ENCODE data around the gene KIR3DL2.
"Not testable (repeated sequence)": the region's sequence is repeated elsewhere in the genome, so short reads cannot be mapped to it uniquely, and the experiment has no call there.

The KIR3DL2 gene

DNA sequence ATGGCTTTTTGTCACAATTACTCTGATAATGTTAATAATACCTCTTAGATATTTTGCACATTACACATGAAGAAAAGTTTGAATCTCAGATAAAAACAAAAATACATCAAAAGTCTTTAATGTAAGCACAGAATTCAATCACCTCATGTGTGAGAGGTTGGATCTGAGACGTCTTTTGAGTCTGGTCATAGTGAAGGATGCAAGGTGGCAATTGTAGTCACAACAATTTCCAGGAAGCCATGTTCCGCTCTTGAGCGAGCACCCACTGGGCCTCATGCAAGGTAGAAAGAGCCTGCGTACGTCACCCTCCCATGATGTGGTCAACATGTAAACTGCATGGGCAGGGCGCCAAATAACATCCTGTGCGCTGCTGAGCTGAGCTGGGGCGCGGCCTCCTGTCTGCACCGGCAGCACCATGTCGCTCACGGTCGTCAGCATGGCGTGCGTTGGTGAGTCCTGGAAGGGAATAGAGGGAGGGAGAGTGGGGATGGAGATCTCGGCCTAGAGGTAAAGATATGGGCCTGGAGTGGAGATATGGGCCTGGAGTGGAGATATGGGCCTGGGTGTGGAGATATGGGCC lies at the start of gene KIR3DL2:
Gene KIR3DL2 (plus strand): TSS at position 383 of the 580 bp plus-strand sequence. CDS start 33 bp downstream, at position 416.
- in situ Hi-C loops (cut with MboI; ENCODE audit: low sequenced_read_pairs) = not testable (repeated sequence)

DNA sequence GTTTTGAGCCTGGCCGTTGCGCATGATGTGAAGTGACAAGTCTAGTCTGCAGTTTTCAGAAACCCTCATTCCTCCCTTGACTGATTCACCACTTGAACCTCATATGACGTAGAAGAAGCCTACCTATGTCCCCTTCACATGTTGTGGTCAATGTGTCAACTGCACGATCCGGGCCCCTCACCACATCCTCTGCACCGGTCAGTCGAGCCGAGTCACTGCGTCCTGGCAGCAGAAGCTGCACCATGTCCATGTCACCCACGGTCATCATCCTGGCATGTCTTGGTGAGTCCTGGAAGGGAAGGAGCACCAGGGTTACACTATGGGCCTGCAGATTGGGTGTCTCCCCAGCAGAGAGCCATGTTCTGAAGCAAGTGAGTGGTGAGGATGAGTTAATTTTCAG lies 46.8 kb upstream of the KIR3DL2 start, which contains the start of gene KIR2DL4:
Gene KIR2DL4 (plus strand): TSS at position 201 of the 400 bp plus-strand sequence. CDS start 42 bp downstream, at position 243.
- in situ Hi-C loops (cut with MboI; ENCODE audit: low sequenced_read_pairs) = no loop called here

DNA sequence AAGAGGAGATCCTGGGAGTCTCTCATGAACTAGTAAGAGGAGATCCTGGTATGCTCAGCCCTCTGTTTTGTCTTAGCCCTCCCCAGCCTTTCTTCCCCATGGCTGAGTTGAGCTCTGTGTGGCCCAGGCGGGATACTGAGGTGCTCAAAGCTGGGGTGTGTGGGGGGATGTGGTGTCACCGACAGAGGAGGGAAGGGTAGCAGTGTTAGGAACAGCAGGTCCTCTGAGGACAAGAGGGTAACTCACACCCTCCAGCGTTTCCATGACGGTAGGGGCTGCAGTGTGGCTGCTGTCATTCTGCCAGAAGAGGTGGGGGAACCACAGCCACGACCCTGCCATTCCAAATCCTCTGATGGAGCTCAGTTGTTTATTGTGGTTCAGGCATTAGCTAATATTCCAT lies 46.1 kb upstream of the KIR3DL2 start:
- in situ Hi-C loops (cut with MboI; ENCODE audit: low sequenced_read_pairs) = no loop called here

DNA sequence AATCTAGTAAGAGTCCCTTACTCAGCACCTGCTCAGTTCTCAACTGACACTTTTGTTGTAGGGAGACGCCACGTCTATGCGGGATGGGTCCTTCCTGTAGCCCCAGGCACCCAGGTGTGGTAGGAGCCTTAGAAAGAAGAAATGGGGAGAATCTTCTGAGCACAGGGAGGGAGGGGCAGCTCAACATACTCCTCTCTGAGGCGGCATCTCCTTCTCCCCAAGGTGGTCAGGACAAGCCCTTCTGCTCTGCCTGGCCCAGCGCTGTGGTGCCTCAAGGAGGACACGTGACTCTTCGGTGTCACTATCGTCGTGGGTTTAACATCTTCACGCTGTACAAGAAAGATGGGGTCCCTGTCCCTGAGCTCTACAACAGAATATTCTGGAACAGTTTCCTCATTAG lies 45.7 kb upstream of the KIR3DL2 start:
- in situ Hi-C loops (cut with MboI; ENCODE audit: low sequenced_read_pairs) = no loop called here

DNA sequence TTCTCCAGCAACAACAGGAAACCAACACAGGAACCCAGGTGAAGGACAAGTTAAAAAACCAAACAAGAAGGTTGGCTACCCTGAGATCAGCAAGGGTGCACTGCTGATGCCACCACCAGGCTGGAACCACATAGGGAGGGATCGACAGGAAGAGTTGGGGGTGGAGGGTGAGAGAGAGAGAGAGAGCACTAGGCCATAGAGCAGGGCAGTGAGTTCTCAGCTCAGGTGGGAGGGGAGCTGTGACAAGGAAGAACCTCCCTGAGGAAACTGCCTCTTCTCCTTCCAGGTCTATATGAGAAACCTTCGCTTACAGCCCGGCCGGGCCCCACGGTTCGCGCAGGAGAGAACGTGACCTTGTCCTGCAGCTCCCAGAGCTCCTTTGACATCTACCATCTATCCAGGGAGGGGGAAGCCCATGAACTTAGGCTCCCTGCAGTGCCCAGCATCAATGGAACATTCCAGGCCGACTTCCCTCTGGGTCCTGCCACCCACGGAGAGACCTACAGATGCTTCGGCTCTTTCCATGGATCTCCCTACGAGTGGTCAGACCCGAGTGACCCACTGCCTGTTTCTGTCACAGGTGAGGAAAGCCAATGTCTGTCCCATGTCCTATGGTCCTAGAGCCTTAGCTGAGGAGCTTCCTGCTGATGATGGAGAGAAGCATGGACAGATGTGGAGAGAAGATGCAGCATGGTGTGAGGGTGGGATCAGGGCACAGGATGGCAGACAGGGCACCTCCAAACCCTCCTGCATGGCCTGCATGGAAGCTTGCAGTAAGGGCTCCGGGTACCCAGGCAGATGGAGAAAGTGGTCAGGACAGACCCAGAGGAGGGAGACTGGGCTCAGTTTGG lies 44.4 kb upstream of the KIR3DL2 start:
- in situ Hi-C loops (cut with MboI; ENCODE audit: low sequenced_read_pairs) = no loop called here

DNA sequence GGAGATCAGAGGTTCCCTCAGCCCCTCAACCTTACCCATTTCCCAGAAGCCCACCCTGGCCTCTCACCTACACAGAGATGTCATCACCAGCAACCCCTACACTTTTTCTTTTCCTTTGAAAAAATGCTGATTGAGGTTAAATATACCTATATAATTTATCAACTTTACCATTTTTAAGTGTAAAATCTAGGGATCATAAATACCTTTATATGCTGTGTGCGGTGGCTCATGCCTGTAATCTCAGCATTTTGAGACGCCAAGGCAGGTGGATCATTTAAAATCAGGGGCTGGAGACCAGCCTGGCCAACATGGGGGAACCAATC lies 43.8 kb upstream of the KIR3DL2 start:
- in situ Hi-C loops (cut with MboI; ENCODE audit: low sequenced_read_pairs) = no loop called here

DNA sequence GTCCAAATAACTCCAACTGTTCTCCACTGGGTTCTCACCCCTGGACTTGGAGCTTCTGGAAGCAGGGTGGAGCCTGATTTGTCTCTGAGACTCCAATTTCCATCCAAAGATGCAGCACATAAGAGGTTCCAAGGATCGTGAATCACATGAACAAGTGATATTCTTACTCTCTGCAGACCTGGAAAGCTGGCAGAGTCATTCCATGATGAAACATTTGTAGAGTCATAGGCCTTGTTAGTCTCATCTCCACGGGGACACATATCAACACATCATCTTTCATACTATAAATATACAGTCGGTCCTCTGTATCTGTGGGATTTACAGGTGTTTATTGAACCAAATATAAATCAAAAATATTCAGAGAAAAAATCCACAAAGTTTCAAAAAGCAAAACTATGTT lies 35.7 kb upstream of the KIR3DL2 start:
- in situ Hi-C loops (cut with MboI; ENCODE audit: low sequenced_read_pairs) = not testable (repeated sequence)

DNA sequence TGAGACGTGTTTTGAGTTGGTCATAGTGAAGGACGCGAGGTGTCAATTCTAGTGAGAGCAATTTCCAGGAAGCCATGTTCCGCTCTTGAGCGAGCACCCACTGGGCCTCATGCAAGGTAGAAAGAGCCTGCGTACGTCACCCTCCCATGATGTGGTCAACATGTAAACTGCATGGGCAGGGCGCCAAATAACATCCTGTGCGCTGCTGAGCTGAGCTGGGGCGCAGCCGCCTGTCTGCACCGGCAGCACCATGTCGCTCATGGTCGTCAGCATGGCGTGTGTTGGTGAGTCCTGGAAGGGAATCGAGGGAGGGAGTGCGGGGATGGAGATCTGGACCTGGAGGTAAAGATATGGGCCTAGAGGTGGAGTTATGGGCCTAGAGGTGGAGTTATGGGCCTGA lies 34.0 kb upstream of the KIR3DL2 start, which contains the start of gene KIR3DL1:
Gene KIR3DL1 (plus strand): TSS at position 218 of the 400 bp plus-strand sequence.
- in situ Hi-C loops (cut with MboI; ENCODE audit: low sequenced_read_pairs) = not testable (repeated sequence)

DNA sequence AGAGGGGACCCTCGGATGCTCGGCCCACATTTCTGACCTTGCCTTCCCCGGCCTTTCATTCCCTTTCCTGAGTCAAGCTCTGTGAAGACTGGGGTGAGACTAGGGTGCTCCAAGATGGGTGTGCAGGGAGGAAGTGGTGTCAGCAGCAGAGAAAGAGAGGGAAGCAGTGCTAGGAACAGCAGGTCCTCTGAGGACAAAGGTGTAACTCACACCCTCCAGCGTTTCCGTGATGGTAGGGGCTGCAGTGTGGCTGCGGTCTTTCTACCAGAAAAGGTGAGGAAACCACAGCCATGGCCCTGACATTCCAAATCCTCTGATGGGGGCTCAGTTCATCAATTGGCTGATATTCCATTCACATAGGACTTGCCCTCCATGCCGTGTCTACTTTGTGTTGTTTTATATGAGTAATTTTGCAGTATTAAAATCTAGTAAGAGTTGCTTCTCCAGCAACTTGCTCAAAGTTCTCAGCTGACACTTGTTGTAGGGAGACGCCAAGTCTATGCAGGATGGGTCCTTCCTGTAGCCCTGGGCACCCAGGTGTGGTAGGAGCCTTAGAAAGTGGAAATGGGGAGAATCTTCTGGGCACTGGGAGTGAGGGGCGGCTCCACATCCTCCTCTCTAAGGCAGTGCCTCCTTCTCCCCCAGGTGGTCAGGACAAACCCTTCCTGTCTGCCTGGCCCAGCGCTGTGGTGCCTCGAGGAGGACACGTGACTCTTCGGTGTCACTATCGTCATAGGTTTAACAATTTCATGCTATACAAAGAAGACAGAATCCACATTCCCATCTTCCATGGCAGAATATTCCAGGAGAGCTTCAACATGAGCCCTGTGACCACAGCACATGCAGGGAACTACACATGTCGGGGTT lies 32.3 kb upstream of the KIR3DL2 start:
- in situ Hi-C loops (cut with MboI; ENCODE audit: low sequenced_read_pairs) = no loop called here

DNA sequence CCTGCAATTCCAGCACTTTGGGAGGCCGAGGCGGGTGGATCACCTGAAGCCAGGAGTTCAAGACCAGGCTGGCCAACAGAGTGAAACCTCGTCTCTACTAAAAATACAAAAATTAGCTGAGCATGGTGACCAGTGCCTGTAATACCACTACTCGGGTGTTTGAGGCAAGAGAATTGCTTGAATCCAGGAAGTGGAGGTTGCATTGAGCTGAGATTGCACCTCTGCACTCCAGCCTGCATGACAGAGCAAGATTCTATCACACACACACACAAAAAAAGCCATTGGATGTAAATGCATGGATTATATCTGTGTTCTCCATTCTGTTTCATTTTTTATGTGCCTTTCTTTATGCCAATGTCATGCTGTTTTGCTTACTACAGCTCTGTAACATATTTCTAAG lies 25.8 kb upstream of the KIR3DL2 start:
- in situ Hi-C loops (cut with MboI; ENCODE audit: low sequenced_read_pairs) = not testable (repeated sequence)

DNA sequence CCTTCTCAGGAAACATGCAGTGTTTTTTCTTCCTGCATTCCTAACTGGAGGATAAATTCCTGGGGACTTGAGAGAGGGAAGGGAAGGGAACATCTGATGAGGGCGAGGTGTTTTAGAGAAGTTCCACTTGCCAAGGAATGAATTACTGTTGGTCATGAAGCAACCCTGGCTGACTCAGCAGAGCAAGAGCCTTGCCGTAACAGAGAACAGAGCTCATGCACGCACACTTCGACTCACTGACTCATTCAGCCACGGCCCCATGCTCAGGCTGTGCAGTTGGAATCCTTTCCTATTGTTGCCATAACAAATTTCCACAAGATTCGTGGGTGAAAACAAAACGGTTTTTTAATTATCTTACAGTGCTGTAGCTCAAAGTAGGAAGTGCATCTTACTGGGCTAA lies 24.9 kb upstream of the KIR3DL2 start:
- in situ Hi-C loops (cut with MboI; ENCODE audit: low sequenced_read_pairs) = not testable (repeated sequence)

DNA sequence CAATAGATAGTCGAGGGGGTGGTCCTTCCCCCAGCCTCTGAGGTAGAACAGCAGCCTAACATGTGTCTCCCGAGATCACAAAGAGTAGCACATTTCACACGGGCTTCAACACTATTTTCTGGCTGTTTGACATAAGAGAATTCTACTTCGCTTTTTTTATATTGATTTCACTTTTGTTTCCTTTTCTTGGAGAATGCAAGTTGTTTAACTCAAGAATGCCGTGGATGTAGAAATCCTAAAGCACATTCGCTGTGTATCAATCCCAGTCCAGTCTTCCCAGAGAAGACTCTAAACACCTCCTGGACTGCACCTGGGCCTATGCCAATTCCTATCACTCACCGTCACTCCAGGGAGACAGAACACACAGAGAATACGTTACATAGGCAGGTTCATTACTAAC lies 22.2 kb upstream of the KIR3DL2 start:
- in situ Hi-C loops (cut with MboI; ENCODE audit: low sequenced_read_pairs) = not testable (repeated sequence)

DNA sequence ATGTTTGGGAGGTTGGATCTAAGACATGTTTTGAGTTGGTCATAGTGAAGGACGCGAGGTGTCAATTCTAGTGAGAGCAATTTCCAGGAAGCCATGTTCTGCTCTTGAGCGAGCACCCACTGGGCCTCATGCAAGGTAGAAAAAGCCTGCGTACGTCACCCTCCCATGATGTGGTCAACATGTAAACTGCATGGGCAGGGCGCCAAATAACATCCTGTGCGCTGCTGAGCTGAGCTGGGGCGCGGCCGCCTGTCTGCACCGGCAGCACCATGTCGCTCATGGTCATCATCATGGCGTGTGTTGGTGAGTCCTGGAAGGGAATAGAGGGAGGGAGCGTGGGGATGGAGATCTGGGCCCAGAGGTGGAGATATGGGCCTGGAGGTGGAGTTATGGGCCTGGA lies 17.7 kb upstream of the KIR3DL2 start, which contains the start of gene KIR2DS4:
Gene KIR2DS4 (plus strand): TSS at position 181 of the 400 bp plus-strand sequence.
- in situ Hi-C loops (cut with MboI; ENCODE audit: low sequenced_read_pairs) = not testable (repeated sequence)

DNA sequence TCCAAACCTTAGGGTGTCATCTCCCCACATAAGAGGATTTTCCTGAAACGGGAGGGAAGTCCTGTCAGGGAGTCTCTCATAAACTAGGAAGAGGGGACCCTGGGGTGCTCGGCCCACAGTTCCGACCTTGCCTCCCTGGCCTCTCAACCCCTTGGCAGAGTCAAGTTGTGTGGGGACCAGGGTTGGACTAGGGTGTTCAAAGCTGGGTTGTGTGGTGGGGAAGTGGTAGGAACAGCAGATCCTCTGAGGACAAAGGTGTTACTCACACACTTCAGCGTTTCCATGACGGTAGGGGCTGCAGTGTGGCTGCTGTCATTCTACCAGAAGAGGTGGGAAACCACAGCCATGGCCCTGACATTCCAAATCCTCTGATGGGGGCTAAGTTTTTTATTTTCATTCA lies 15.1 kb upstream of the KIR3DL2 start:
- in situ Hi-C loops (cut with MboI; ENCODE audit: low sequenced_read_pairs) = not testable (repeated sequence)

DNA sequence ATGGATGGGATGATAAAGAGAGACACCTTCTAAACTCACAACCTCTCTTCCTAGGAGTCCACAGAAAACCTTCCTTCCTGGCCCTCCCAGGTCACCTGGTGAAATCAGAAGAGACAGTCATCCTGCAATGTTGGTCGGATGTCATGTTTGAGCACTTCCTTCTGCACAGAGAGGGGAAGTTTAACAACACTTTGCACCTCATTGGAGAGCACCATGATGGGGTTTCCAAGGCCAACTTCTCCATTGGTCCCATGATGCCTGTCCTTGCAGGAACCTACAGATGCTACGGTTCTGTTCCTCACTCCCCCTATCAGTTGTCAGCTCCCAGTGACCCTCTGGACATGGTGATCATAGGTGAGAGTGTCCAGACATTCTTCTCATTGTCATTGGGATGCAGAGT lies 12.7 kb upstream of the KIR3DL2 start:
- in situ Hi-C loops (cut with MboI; ENCODE audit: low sequenced_read_pairs) = not testable (repeated sequence)

DNA sequence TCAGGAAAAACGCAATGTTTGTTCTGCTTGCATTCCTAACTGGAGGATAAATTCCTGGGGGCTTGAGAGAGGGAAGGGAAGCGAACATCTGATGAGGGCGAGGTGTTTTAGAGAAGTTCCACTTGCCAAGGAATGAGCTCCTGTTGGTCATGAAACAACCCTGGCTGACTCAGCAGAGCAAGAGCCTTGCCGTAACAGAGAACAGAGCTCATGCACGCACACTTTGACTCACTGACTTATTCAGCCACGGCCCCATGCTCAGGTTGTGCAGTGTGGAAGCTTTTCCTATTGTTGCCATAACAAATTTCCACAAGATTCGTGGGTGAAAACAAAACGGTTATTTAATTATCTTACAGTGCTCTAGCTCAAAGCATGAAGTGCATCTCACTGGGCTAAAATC lies 7.1 kb upstream of the KIR3DL2 start:
- in situ Hi-C loops (cut with MboI; ENCODE audit: low sequenced_read_pairs) = not testable (repeated sequence)

DNA sequence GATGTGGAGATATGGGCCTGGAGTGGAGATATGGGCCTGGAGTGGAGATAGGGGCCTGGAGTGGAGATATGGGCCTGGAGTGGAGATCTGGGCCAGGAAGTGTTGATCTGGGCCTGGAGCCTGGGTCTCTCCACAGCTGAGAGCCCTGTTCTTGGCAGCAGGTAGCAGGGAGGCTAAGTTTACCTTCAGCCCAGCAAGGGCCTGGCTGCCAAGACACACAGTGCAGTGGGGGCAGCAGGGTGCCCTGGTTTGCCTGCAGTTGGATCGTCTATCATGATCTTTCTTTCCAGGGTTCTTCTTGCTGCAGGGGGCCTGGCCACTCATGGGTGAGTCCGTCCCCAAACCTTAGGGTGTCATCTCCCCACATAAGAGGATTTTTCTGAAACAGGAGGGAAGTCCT lies 687 bp downstream of the KIR3DL2 start:
- in situ Hi-C loops (cut with MboI; ENCODE audit: low sequenced_read_pairs) = no loop called here

DNA sequence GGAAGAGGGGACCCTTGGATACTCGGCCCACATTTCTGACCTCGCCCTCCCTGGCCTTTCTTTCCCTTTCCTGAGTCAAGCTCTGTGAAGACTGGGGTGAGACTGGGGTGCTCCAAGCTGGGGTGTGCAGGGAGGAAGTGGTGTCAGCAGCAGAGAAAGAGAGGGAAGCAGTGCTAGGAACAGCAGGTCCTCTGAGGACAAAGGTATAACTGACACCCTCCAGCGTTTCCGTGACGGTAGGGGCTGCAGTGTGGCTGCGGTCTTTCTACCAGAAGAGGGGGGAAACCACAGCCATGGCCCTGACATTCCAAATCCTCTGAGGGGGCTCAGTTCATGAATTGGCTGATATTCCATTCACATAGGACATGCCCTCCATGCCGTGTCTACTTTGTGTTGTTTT lies 1.1 kb downstream of the KIR3DL2 start:
- in situ Hi-C loops (cut with MboI; ENCODE audit: low sequenced_read_pairs) = no loop called here

DNA sequence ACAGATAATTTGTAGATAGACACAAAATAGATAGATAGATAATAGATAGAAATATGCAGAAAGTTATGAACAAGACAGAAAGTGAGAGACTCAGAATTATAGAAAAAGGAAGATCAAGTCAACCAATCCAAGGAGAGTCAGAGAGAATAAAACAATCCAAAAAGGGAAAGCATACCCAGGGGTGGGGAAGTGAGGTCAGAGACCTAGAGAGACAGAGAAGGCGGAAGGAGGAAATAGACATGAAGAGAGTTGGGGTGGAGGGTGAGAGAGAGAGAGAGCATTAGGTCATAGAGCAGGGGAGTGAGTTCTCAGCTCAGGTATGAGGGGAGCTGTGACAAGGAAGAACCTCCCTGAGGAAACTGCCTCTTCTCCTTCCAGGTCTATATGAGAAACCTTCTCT lies 5.0 kb downstream of the KIR3DL2 start:
- in situ Hi-C loops (cut with MboI; ENCODE audit: low sequenced_read_pairs) = not testable (repeated sequence)

DNA sequence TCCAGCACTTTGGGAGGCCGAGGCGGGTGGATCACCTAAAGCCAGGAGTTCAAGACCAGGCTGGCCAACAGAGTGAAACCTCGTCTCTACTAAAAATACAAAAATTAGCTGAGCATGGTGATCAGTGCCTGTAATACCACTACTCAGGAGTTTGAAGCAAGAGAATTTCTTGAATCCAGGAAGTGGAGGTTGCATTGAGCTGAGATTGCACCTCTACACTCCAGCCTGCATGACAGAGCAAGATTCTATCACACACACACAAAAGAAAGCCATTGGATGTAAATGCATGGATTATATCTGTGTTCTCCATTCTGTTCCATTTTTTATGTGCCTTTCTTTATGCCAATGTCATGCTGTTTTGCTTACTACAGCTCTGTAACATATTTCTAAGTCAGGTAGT lies 8.2 kb downstream of the KIR3DL2 start:
- in situ Hi-C loops (cut with MboI; ENCODE audit: low sequenced_read_pairs) = not testable (repeated sequence)

DNA sequence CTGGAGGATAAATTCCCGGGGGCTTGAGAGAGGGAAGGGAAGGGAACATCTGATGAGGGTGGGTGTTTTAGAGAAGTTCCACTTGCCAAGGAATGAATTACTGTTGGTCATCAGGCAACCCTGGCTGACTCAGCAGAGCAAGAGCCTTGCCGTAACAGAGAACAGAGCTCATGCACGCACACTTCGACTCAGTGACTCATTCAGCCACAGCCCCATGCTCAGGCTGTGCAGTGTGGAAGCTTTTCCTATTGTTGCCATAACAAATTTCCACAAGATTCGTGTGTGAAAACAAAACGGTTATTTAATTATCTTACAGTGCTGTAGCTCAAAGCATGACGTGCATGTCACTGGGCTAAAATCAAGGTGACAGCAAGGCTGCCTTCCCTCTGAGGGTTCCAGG lies 9.2 kb downstream of the KIR3DL2 start:
- in situ Hi-C loops (cut with MboI; ENCODE audit: low sequenced_read_pairs) = not testable (repeated sequence)

All from hTERT RPE-1 (cell line).